ENCODE results near the gene C16orf54.
"Not testable (repeated sequence)": the region's sequence is repeated elsewhere in the genome, so short reads cannot be mapped to it uniquely, and the experiment has no call there.

C16orf54 gene

GRCh38 chr16:29743475-29743826 lies 2.3 kb downstream of the C16orf54 start:
- no peak for DNase-seq (ENCODE audit: low read depth in 1 of 2, low spot score in 1 of 2)

DNA sequence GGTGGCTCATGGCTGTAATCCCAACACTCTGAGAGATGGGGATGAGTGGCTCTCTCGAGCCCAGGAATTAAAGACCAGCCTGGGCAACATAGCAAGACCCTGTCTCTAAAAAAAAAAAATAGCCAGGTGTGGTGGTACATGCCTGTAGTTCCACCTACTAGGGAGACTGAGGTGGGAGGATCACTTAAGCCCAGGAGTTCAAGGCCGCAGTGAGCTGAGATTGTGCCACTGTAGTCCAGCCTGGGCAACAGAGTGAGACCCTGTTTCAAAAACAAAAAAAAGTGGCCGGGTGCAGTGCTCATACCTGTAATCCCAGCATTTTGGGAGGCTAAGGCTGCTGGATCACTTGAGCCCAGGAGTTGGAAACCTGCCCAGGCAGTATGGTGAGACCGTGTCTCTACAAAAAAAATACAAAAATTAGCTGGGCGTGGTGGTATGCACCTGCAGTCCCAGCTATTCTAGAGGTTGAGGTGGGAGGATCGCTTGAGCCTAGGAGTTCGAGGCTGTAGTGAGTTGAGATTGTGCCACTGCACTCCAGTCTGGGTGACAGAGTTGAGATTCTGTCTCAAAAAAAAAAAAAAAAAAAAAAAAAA lies 3.0 kb downstream of the C16orf54 start:
- DNase-seq (ENCODE audit: low read depth in 1 of 2, low spot score in 1 of 2) = no peak

DNA sequence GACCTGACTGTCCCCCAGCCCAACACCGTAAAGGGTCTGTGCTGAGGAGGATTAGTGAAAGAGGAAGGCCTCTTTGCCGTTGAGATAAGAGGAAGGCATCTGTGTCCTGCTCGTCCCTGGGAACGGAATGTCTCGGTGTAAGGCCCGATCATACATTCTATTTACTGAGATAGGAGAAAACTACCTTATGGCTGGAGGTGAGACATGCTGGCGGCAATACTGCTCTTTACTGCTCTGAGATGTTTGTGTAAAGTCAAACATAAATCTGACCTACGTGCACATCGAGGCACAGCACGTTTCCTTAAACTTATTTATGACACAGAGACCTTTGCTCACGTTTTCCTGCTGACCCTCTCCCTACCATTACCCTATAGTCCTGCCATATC lies 5.2 kb downstream of the C16orf54 start:
- DNase-seq (ENCODE audit: low read depth in 1 of 2, low spot score in 1 of 2) = not testable (repeated sequence)

DNA sequence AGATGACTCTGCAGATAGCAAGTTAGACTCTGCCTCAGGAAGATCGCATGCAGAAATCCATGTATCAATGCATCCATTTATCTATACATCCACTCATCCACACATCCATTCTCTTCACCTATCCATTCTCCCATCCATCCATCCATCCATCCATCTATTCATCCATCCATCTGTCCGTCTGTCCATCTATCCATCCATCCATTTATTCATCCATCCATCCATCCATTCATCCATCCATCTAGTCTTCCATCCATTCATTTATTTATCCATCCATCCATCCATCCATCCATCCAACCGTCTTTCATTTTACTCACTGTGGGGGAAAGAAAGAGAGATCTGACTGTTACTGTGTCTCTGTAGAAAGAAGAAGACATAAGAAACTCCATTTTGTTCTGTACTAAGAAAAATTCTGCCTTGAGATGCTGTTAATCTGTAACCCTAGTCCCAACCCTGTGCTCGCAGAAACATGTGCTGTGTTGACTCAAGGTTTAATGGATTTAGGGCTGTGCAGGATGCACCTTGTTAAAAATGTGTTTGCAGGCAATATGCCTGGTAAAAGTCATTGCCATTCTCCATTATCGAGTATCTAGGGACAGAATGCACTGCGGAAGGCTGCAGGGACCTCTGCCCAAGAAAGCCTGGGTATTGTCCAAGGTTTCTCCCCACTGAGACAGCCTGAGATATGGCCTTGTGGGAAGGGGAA lies 5.7 kb downstream of the C16orf54 start:
- not testable (repeated sequence) for DNase-seq (ENCODE audit: low read depth in 1 of 2, low spot score in 1 of 2)

GRCh38 chr16:29738514-29738913 lies 7.3 kb downstream of the C16orf54 start:
- DNase-seq (ENCODE audit: low read depth in 1 of 2, low spot score in 1 of 2) = peak in 1 of 2 donors; percentile 46

GRCh38 chr16:29737713-29738112 lies 8.1 kb downstream of the C16orf54 start:
- no peak for DNase-seq (ENCODE audit: low read depth in 1 of 2, low spot score in 1 of 2)

DNA sequence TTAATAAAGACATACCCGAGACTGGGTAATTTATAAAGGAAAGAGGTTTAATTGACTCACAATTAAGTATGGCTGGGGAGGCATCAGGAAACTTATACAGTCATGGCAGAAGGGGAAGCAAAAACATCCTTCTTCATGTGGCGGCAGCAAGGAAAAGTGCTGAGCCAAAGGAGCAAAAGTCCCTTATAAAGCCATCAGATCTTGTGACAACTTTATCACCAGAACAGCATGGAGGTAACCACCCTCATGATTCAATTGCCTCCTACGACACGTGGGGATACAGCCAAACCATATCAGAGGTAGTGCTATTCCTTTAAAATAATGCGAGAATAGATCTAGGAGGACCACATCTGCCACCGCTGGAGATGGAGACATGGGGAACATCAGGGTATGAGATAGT lies 9.0 kb downstream of the C16orf54 start:
- no peak for DNase-seq (ENCODE audit: low read depth in 1 of 2, low spot score in 1 of 2)

GRCh38 chr16:29736112-29736511 lies 9.7 kb downstream of the C16orf54 start:
- no peak for DNase-seq (ENCODE audit: low read depth in 1 of 2, low spot score in 1 of 2)

DNA sequence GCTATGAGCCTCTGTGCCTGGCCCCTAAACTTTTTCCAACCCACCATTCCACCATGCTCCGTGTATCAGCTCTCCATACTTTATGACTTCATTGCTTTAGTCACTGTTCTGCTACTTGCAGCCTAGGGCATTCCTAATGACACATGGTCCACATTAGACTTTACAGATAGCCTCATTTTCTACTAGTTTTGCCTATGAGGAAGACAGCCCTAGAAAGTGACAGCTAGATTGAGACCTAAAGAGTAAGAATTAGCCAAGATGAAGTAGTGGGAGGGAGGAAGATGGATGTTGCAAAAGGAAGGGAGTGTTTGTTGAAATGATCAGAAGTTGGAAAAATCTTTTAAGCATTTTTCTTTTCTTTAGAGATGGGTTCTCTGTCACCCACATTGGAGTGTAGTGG lies 11.0 kb downstream of the C16orf54 start:
- DNase-seq (ENCODE audit: low read depth in 1 of 2, low spot score in 1 of 2) = no peak

- peak; percentile 46 to 84 for DNase-seq (ENCODE audit: low read depth in 1 of 2, low spot score in 1 of 2)
Measured at GRCh38 chr16:29731768-29732601, 13.8 kb downstream of the C16orf54 start.

DNA sequence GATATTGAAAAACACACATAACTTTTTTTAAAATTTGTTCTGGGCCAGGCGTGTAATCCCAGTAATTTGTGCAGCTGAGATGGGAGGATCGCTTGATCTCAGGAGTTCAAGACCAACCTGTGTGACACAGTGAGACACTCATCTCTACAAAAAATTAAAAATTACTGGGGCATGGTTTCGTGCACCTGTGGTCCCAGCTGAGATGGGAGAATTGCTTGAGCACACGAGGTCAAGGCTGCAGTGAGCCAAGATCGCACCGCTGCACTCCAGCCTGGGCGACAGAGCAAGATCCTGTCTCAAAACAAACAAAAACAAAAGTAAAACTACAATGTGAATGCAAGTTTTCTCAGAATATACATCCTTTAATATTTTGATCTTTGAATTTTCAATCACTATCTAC lies 15.1 kb downstream of the C16orf54 start:
- DNase-seq (ENCODE audit: low read depth in 1 of 2, low spot score in 1 of 2) = no peak

DNA sequence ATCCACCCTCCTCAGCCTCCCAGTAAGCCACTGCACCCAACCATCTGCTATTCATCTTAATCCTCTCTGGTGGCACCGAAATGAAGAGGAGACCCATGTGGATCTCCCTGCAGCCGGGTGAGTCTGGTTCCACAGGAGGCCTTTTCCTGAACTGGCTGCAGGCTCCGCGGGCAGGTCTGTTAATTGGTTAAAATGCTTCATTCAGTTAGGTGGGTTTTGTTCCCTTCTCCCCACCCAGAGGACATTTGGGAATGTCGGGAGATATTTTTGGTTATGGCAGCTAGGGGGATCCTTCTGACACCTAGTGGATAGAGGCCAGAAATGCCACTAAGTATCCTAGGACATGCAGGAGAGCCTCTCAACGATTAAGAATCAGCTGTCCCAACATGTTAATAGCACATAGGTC lies 16.7 kb downstream of the C16orf54 start:
- DNase-seq (ENCODE audit: low read depth in 1 of 2, low spot score in 1 of 2) = no peak

- DNase-seq (ENCODE audit: low read depth in 1 of 2, low spot score in 1 of 2) = no peak
Measured at GRCh38 chr16:29727452-29727851, 18.3 kb downstream of the C16orf54 start.

- DNase-seq (ENCODE audit: low read depth in 1 of 2, low spot score in 1 of 2) = no peak
Measured at GRCh38 chr16:29726845-29727377, 18.9 kb downstream of the C16orf54 start.

DNA sequence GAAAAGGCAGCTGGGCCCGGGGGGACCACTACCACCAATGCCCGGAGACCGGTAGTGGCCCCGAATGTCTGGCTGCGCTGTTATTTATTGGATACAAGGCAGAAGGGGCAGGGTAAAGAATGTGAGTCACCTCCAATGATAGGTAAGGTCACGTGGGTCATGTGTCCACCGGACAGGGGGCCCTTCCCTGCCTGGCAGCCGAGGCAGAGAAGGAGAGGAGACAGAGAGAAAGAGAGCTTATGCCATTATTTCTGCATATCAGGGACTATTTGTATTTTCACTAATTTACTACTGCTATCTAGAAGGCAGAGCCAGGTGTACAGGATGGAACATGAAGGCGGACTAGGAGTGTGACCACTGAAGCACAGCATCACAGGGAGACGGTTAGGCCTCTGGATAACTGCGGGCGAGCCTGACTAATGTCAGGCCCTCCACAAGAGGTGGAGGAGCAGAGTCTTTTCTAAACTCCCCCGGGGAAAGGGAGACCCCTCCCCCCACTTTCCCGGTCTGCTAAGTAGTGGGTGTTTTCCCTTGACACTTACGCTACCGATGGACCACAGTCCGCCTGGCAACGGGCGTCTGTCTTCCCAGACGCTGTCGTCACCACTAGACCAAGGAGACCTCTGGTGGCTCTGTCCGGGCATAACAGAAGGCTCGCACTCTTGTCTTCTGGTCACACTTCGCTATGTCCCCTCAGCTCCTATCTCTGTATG lies 24.5 kb downstream of the C16orf54 start:
- not testable (repeated sequence) for DNase-seq (ENCODE audit: low read depth in 1 of 2, low spot score in 1 of 2)

- no peak for DNase-seq (ENCODE audit: low read depth in 1 of 2, low spot score in 1 of 2)
Measured at GRCh38 chr16:29720703-29721102, 25.1 kb downstream of the C16orf54 start.

DNA sequence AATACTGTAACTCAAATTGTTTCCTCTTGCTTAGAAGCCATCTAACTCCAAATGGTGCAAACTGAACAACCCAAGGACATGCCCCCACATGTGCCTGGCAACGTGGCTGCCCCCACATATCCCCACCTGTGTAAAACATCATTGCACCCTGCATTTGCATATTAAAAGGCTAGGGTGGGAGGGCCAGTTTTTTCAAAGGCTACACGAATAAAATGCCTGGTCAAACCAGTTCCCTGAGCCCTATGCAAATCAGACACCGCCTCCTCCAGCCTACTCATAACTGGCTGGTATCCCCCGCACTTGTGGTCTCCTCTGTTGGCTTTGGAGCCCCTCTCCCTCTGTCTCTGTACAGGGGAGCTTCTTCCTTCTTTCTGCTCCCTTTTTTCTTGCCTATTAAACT lies 26.7 kb downstream of the C16orf54 start:
- no peak for DNase-seq (ENCODE audit: low read depth in 1 of 2, low spot score in 1 of 2)

DNA sequence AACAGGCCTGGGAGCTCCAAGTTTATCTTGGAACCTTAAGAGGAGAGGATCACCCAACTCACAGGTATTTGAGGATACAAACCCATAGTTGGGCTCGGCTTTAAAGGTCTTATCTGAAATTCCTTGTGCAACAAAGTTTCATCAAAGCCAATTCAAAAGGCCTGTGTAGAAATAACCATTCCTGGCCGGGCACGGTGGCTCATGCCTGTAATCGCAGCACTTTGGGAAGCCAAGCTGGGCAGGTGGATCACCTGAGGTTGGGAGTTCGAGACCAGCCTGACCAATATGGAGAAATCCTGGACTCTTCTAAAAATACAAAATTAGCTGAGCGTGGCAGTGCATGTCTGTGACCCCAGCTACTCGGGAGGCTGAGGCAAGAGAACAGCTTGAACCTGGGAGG lies 28.7 kb downstream of the C16orf54 start:
- DNase-seq (ENCODE audit: low read depth in 1 of 2, low spot score in 1 of 2) = no peak

- no peak for DNase-seq (ENCODE audit: low read depth in 1 of 2, low spot score in 1 of 2)
Measured at GRCh38 chr16:29714972-29715371, 30.8 kb downstream of the C16orf54 start.

DNA sequence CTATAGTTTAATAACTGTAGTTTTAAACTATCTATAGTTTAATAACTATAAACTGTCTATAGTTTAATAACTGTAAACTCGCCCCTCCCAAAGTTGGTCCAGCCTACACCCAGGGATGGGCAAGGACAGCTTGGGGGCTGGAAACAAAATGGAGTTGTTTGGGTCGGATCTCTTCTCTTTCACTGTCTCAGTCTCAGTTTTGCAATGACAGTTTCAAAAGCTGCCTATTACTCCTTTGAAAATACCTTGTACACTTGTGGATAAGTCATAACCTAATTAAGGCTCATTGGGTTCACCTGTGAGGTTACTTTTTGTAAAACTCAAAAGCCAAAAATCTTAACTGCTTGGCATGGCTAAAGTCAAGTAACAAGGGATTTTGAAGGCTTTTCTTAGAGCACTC lies 31.4 kb downstream of the C16orf54 start:
- DNase-seq (ENCODE audit: low read depth in 1 of 2, low spot score in 1 of 2) = no peak

- DNase-seq (ENCODE audit: low read depth in 1 of 2, low spot score in 1 of 2) = no peak
Measured at GRCh38 chr16:29712809-29713208, 33.0 kb downstream of the C16orf54 start.

Measured in activated CD4-positive, alpha-beta T cell treated with anti-CD3 and anti-CD28 coated beads, Interleukin-2, amount 50 U/mL, for 24 hours (primary cell).